H1 (cell line): ENCODE data around the gene UBE3B. TPM values are rescaled to one million over a fixed set of nuclear protein-coding genes. Genes with fewer than 3 reads are reported as not detected.

Experiments
- EP300 ChIP-seq, 2 experiments: IDR thresholded peaks; 1 replicate in 1 of 2; 2 replicates in 1 of 2; pipeline ENCODE4 v1.6.1; 2011 to 2012; ENCODE audit warnings: low read depth in 2 of 2, low read length in 2 of 2, mild to moderate bottlenecking in 2 of 2, borderline replicate concordance in 1 of 2, inconsistent platforms in 1 of 2, moderate library complexity in 1 of 2
- POLR2AphosphoS5 ChIP-seq: IDR thresholded peaks from 2 replicates; pipeline ENCODE4 v1.6.1; 2011; ENCODE audit warnings: low read depth, low read length
- TAF7 ChIP-seq: optimal IDR thresholded peaks from 2 replicates; pipeline ENCODE3; 2011; ENCODE audit warnings: low read depth, mild to moderate bottlenecking, inconsistent platforms, low read length, moderate library complexity, borderline replicate concordance
- polyA plus RNA-seq, 7 experiments: library from polyadenylated mRNA; depleted of rRNA in 3 of 7; stranded (reverse) in 5 of 7; unstranded in 2 of 7; fragments of >200 nt in 5 of 7; fragments of 200-250 nt in 2 of 7; gene quantifications; 1 replicate in 5 of 7; 2 replicates in 1 of 7; 4 replicates in 1 of 7; pipeline versions ENCODE4 v1.2.1 to v1.2.3, GENCODE V29; 2011 to 2013; ENCODE audit warnings: missing spikeins in 2 of 7, mixed read lengths in 2 of 7
- total RNA-seq: library from RNA; stranded (reverse); fragmentation: NEBNext Ultra II Directional; extraction: Animal tissue kit (Norgen Biotek cat#: 25700); gene quantifications from 2 replicates; pipeline ENCODE4 v1.2.1, GENCODE V29; 2021

The UBE3B gene
- total and polyA plus RNA-seq, 2 of the 8 experiments (the other 6 are each of a cell fraction or from before 2014, with no cell fraction given) = 14.0 to 21.1 TPM

- no peak for TF ChIP-seq TAF7
- no peak for TF ChIP-seq EP300 (IDR thresholded peaks at IDR 0.05; ENCODE audit: borderline replicate concordance in 1 of 2, low read depth in 2 of 2, low read length in 2 of 2)
- no peak for TF ChIP-seq POLR2AphosphoS5
Observed at GRCh38 chr12:109554761-109555160, 77.3 kb downstream of the UBE3B start (continued).
